Measurements from ENCODE around the gene EPB41L2. TPM values are rescaled to one million over a fixed set of nuclear protein-coding genes. Genes with fewer than 3 reads are reported as not detected.

EPB41L2 gene
- total RNA-seq, 4 donors from 2014 or later: 57.2 to 116 (median 85.2) TPM

GRCh38 chr6:130955755-130956154 is 107.3 kb downstream of the EPB41L2 start:
- Histone ChIP-seq H3K9me3 (no peaks in the 10 kb centered on the region), H3K4me1 (peaks cover 0 to 9% (median 0%) of the 10 kb centered on the region in 3 donors), H3K27me3 (no peaks in the 10 kb centered on the region), H3K36me3 (peaks cover 0 to 20% of the 10 kb centered on the region in 2 donors), H3K4me3 (no peak overlapping the region), H3K27ac (no peak overlapping the region)
- 86 to 97% methylated on average over 2 of the region's 2 CpGs for WGBS, 2 donors (ENCODE audit: low coverage in 1 of 2)
- no peak for ATAC-seq
- TF ChIP-seq POLR2A (IDR thresholded peaks at IDR 0.05) (no peak), POLR2AphosphoS5 (IDR thresholded peaks at IDR 0.05) (no peak), EP300 (IDR thresholded peaks at IDR 0.05) (no peak), CTCF (IDR thresholded peaks at IDR 0.05) (no peak)

GRCh38 chr6:130949553-130949952 is 113.5 kb downstream of the EPB41L2 start:
- Histone ChIP-seq H3K4me3 (no peak overlapping the region), H3K27me3 (no peaks in the 10 kb centered on the region), H3K9me3 (no peaks in the 10 kb centered on the region), H3K36me3 (peaks cover 0 to 20% of the 10 kb centered on the region in 2 donors), H3K4me1 (peaks cover 0 to 2% (median 0%) of the 10 kb centered on the region in 3 donors), H3K27ac (no peak overlapping the region)
- ATAC-seq: no peak
- 86 to 100% methylated on average over 1 of the region's 1 CpG for WGBS, 2 donors (ENCODE audit: low coverage in 1 of 2)
- TF ChIP-seq POLR2A (IDR thresholded peaks at IDR 0.05) (no peak), POLR2AphosphoS5 (IDR thresholded peaks at IDR 0.05) (no peak), EP300 (IDR thresholded peaks at IDR 0.05) (no peak), CTCF (IDR thresholded peaks at IDR 0.05) (no peak)

- 71 to 86% methylated on average over 3 to 4 of the region's 4 CpGs for WGBS, 2 donors (ENCODE audit: low coverage in 1 of 2)
Observed at GRCh38 chr6:130947464-130947863, 115.6 kb downstream of the EPB41L2 start.

GRCh38 chr6:130946076-130946475 is 117.0 kb downstream of the EPB41L2 start:
- Histone ChIP-seq H3K27me3 (no peaks in the 10 kb centered on the region), H3K27ac (no peak overlapping the region), H3K9me3 (no peaks in the 10 kb centered on the region), H3K4me1 (peaks cover 0 to 9% (median 0%) of the 10 kb centered on the region in 3 donors), H3K4me3 (no peak overlapping the region), H3K36me3 (peaks cover 0 to 5% of the 10 kb centered on the region in 2 donors)
- TF ChIP-seq CTCF (IDR thresholded peaks at IDR 0.05): no peak
- no peak for TF ChIP-seq POLR2AphosphoS5 (IDR thresholded peaks at IDR 0.05)
- TF ChIP-seq POLR2A (IDR thresholded peaks at IDR 0.05): no peak
- no peak for TF ChIP-seq EP300 (IDR thresholded peaks at IDR 0.05)
- ATAC-seq: no peak
- WGBS, 2 donors (ENCODE audit: low coverage in 1 of 2): 39 to 79% methylated on average over 2 of the region's 2 CpGs

More at GRCh38 chr6:130947464-130947863, 115.6 kb downstream of the EPB41L2 start:
- Histone ChIP-seq H3K4me3 (no peak overlapping the region), H3K9me3 (no peaks in the 10 kb centered on the region), H3K27me3 (no peaks in the 10 kb centered on the region), H3K4me1 (peaks cover 0 to 5% (median 0%) of the 10 kb centered on the region in 3 donors), H3K27ac (no peak overlapping the region), H3K36me3 (peaks cover 0 to 5% of the 10 kb centered on the region in 2 donors)
- ATAC-seq: peak; percentile 41
- TF ChIP-seq EP300 (IDR thresholded peaks at IDR 0.05) (no peak), CTCF (IDR thresholded peaks at IDR 0.05) (no peak), POLR2AphosphoS5 (IDR thresholded peaks at IDR 0.05) (no peak), POLR2A (IDR thresholded peaks at IDR 0.05) (no peak)

- Histone ChIP-seq H3K36me3 (peaks cover 0 to 5% of the 10 kb centered on the region in 2 donors), H3K9me3 (no peaks in the 10 kb centered on the region), H3K4me1 (peaks cover 0 to 9% (median 0%) of the 10 kb centered on the region in 3 donors), H3K4me3 (no peak overlapping the region), H3K27me3 (no peaks in the 10 kb centered on the region), H3K27ac (no peak overlapping the region)
- TF ChIP-seq POLR2AphosphoS5 (IDR thresholded peaks at IDR 0.05): no peak
- TF ChIP-seq POLR2A (IDR thresholded peaks at IDR 0.05): no peak
- no peak for TF ChIP-seq CTCF (IDR thresholded peaks at IDR 0.05)
- TF ChIP-seq EP300 (IDR thresholded peaks at IDR 0.05): no peak
- ATAC-seq: no peak
- 47 to 72% methylated on average over 4 of the region's 4 CpGs for WGBS, 2 donors (ENCODE audit: low coverage in 1 of 2)
Observed at GRCh38 chr6:130945401-130945919, 117.6 kb downstream of the EPB41L2 start.
